Hematopoietic multipotent progenitor cell treated with erythropoietin and hydrocortisone succinate and interleukin-3 and kit ligand, for 6 days (in vitro differentiated cells): ENCODE results near the gene FCGBP.
"Not testable (repeated sequence)": the region's sequence is repeated elsewhere in the genome, so short reads cannot be mapped to it uniquely, and the experiment has no call there.

Experiments used
- DNase-seq: peaks from one replicate; pipeline ENCODE4 v3.0.0-alpha.2; 2015

Gene FCGBP

GRCh38 chr19:39934584-39935363 lies at the start of gene FCGBP:
TSS of gene FCGBP (minus strand) at chr19:39934634.
- DNase-seq, result no peak

- no peak for DNase-seq
These were observed 49.4 kb upstream of the FCGBP start for GRCh38 chr19:39983695-39984300.

DNA sequence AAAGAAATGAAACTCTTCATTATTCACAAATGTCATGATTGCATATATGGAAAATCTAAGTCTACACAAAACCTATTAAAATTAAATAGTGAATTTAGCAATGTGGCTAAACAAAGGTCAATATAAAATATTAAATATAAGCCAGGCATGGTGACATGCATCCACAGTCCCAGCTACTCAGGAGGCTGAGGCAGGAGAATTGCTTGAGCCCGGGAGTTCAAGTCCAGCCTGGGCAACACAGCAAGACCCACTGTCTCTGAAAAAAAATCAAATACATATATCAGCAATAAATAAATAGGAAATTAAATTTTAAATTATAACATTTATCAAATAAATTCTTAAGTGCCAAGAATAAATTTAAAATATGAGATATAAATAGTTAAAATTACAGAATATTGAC lies 48.4 kb upstream of the FCGBP start:
- DNase-seq, result no peak

DNA sequence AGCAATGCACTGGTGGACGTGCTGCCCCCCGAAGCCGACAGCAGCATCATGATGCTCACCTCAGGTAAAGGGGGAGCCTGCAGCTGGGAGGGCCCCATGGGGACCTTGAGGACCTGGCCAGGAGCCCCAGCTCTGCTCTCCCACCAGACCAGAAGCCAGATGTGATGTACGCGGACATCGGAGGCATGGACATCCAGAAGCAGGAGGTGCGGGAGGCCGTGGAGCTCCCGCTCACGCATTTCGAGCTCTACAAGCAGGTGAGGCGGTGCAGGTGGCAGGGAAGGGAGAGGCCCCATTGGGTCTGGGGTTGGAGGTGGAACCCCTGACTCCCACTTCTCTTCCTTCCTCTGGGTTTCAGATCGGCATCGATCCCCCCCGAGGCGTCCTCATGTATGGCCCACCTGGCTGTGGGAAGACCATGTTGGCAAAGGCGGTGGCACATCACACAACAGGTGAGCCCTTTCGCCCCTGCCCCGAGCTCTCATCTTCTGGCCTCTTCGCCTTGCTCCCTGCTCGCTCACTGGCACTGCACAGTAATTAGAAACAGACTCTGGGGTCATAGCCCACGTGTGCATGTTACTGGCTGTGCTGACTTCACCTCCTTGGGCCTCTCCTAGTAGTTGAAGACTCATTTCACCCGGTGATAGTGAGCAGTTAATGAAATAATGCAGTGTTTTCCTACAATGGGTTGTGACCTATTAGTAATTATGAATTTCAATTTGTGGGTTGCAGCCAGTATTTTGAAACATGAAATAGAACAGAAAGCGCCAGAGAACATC lies 40.1 kb upstream of the FCGBP start:
- DNase-seq, result no peak

DNA sequence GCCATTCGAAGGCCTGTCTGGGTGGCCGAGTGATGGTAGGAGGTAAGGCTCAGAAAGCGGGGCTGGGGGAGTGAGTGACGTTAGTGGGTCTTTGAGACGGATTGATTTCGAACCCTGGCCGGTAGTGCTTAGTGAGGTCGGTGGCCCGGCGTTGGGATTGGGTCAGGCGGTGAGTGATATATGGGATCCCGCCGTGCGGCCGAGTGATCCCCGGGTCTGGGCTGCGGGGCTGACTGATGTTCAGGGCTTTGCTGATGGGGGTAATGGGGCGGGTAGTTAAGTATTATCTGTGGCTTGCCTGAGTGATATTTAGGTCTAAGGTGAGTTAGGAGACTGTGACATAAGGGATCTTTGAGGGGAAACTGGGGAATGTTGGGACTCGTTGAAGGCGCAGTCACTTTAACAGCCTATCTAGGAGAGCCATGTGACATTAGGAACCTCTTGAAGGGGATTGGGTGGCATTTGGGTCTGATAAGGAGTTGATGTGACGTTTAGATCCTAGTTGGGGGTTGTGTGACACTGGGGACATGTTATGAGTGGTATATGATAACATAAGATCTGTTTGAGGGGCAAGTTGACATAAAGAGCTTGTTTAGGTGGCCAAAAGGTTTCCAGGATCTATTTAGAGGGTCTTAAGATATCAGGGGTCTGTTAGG lies 37.1 kb upstream of the FCGBP start:
- DNase-seq, result peak; percentile 64

DNA sequence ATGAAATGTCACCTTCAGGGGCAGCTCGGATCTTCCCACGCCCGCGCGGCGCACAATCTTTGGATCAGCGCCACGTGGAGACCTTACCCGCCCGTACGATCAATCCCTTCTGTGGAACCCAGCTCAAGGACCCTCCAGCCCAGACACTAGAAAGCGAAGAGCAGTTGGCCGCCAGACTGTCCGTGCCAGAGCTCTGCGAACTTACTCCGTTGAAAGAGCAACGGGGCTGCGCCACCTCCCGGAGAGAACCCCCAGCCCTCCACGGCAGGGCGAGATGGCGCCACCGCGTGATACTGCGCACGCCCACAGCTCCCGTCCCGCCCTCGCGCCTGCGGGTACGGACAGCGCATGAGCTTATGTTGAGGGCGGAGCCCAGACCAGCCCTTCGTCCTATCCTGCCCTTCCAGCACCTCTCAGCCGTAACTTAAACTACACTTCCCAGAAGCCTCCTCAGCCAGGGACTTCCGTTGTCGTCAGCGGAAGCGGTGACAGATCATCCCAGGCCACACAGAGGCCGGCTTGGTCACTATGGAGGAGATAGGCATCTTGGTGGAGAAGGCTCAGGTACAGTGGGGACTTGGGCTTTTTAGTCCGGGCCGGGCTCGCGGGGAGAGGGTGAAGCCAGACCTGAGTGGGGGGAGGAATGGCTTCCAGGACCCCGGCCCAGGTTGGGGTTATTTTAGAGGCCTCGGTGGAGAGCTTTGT lies 36.4 kb upstream of the FCGBP start, which contains the start of gene PSMC4:
Gene PSMC4 (plus strand): TSS at position 491 of the 705 bp plus-strand sequence. CDS start 38 bp downstream, at position 529.
- peak; percentile 99 for DNase-seq

- DNase-seq, result peak; percentile 61
These were observed 35.9 kb upstream of the FCGBP start for GRCh38 chr19:39970425-39970674.

- DNase-seq, result peak; percentile 13
These were observed 35.4 kb upstream of the FCGBP start for GRCh38 chr19:39969681-39970424.

DNA sequence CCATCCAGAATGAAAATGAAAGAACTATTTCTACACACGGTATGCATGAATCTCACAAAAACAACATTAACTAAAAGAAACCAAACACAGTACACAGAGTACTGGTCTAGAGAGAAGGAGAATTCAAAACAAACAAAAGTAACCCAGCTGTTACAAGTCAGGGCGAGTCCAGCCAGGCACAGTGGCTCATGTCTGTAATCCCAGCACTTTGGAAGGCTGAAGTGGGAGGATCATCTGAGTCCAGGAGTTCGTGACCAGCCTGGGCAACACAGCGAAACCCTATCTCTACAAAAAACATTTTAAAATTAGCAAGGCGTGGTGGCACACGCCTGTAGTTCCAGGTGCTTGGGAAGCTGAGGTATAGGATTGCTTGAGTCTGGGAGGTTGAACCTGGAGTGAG lies 34.8 kb upstream of the FCGBP start:
- DNase-seq, result peak; percentile 16

DNA sequence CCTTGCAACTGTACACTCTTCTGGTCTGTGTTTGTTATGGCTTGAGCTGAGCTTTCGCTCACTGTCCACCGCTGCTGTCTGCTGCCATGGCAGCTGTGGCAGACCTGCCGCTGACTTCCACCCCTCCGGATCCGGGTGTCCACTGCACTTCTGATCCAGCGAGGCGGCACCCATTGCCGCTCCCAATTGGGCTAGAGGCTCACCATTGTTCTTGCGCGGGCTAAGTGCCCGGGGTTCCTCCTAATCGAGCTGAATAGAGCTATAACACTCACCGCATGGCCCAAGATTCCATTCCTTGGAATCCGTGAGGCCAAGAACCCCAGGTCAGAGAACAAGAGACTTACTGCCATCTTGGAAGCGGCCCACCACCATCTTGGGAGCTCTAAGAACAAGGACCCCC lies 34.4 kb upstream of the FCGBP start:
- no peak for DNase-seq

GRCh38 chr19:39967561-39967960 lies 33.1 kb upstream of the FCGBP start:
- DNase-seq, result no peak

DNA sequence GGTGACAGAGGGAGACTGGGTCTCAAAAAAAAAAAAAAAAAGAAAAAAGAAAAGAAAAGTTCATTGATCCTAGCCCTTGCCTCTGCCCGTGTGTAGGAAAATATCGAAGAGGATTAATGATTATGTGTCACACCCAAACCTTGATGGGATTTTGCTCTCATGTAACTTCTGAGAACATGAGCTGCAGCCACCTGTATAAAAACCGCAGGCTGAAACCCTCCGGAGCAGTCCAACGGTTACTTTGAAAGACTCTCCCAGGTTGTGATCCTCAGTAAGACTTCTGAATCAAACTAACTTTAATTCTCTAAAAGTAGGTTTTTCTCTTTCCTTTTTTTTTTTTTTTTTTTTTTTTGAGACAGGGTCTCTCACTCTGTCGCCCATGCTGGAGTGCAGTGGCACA lies 32.2 kb upstream of the FCGBP start:
- no peak for DNase-seq

DNA sequence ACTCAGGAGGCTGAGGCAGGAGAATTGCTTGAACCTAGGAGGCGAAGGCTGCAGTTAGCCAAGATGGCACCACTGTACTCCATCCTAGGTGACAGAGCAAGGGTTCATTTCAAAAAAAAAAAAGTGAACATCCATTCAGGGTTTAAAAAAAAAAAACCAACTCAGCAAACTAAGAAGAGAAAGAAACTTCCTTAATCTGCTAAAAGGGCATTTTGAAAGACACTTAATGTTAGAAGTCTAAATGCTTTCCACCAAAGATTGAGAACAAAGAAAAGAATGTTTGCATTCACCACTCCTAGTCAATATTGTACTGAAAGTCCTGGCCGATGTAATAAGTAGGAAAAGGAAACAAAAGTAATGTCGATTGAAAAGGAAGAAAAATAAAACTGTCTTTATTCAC lies 29.5 kb upstream of the FCGBP start:
- no peak for DNase-seq

DNA sequence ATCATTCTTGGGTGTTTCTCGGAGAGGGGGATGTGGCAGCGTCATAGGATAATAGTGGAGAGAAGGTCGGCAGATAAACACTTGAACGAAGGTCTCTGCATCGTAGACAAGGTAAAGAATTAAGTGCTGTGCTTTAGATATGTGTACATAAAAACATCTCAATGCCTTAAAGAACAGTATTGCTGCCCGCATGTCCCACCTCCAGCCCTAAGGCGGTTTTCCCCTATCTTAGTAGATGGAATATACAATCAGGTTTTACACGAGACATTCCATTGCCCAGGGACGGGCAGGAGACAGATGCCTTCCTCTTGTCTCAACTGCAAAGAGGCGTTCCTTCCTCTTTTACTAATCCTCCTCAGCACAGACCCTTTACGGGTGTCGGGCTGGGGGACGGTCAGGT lies 25.0 kb upstream of the FCGBP start:
- not testable (repeated sequence) for DNase-seq

DNA sequence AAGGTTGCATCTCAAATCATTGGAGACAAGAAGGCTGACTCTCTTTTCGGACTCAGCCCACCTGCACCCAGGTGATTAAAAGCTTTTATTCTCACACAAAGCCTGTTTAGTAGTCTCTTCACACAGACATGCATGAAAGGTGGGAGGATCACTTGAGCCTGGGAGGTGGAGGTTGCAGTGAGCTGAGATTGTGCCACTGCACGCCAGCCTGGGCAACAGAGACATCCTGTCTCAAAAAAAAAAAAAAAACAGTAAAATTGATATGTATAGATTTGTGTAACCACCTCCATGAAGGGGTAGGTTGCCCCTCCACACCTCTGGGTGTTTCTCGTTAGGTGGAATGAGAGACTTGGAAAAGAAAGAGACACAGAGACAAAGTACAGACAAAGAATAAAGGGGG lies 24.5 kb upstream of the FCGBP start:
- DNase-seq, result not testable (repeated sequence)

GRCh38 chr19:39957886-39958285 lies 23.5 kb upstream of the FCGBP start:
- DNase-seq, result not testable (repeated sequence)

GRCh38 chr19:39953915-39954314 lies 19.5 kb upstream of the FCGBP start:
- no peak for DNase-seq

- no peak for DNase-seq
These were observed 17.3 kb upstream of the FCGBP start for GRCh38 chr19:39951686-39952085.

DNA sequence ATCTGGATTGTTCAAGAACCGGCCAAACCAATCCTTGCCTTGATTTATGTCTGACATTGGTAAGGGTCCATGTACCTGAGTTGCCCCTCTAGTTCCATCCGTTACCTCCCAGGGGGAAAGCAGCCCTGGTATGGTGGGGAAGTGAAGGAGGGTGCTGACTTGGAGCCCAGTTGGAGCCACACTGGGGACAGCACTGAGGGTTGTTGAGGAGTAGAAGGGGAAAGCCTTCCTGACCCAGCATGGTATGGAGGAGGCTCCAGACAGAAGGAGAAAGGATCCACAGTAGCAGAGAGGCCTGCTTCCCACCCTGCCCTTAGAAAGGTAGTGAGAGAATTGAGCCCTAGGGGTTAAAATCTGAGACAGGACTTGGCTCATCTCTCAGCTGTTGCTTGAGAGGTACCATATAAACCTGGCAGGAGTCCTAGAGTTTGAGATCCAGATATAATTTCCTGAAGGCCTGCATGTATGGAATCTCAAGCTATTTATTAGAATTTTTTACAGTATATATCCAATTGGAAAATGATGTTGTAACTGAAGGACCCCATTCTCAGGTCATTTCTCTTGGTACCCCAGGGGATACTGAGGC lies 16.7 kb upstream of the FCGBP start:
- no peak for DNase-seq

DNA sequence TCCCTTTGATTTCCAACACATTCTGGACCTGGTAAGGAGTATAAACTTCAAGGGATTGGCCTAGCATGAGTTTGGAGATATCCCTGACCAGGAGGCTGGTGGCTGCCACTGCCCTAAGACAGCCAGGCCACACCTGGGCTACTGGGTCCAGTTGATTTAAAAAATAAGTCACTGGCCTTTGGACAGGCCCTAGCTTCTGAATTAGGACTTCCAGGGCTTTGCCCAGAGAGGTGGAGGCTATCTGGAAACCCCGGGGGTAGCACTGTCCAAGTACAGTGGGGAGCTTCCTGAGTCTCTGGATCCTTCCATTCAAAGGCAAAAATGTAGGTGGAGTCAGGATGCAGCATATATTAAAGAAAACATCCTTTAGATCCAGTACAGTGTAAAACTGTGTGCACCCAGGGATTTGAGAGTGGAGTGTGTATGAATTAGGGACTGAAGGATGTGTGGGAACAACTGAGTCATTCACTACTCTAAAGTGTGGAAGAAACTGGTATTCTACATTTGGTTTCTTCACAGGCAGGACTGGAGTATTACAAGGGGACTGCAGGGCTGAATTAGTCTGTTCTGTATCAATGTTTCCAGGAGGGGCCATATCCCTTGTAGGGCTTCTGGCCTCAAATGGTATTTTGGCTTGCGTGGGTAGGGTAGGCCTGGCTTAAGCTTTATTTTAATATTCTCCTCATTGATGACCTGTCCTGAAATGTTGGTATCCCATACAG lies 14.8 kb upstream of the FCGBP start:
- no peak for DNase-seq

DNA sequence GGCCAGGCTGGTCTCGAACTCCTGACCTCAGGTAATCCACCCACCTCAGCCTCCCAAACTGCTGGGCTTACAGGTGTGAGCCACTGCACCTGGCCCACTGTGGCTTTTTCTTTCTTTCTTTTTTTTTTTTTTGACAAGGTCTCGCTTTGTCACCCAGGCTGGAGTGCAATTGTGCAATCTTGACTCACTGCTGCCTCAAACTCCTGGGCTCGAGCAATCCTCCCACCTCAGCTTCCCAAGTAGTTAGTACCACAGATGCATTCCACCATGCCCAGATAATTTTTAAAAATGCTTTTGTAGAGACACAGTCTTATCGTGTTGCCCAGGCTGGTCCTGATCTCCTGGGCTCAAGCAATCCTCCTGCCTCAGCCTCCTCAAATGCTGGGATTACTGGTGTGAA lies 12.1 kb upstream of the FCGBP start:
- DNase-seq, result no peak
